HG03196 (cell line): Measurements from ENCODE around the gene SEMA4F.

Experiments used
- ATAC-seq: cut with Tn5 transposase; IDR thresholded peaks from one replicate; pipeline ENCODE4 v1.9.1; 2021; ENCODE audit not compliant: unreplicated experiment

SEMA4F gene

GRCh38 chr2:74706741-74707140 lies 52.7 kb downstream of the SEMA4F start:
- ATAC-seq, result no peak

- no peak for ATAC-seq
Observed at GRCh38 chr2:74707837-74708236, 53.8 kb downstream of the SEMA4F start.

GRCh38 chr2:74708296-74708695 lies 54.2 kb downstream of the SEMA4F start:
- no peak for ATAC-seq

GRCh38 chr2:74708883-74709282 lies 54.8 kb downstream of the SEMA4F start:
- ATAC-seq, result no peak

- ATAC-seq, result no peak
Observed at GRCh38 chr2:74712223-74713053, 58.4 kb downstream of the SEMA4F start.

GRCh38 chr2:74714691-74715080 lies 60.6 kb downstream of the SEMA4F start:
- ATAC-seq, result no peak

- peak; percentile 87 for ATAC-seq
Observed at GRCh38 chr2:74715081-74715791, 61.2 kb downstream of the SEMA4F start.

- ATAC-seq, result no peak
Observed at GRCh38 chr2:74715880-74716279, 61.8 kb downstream of the SEMA4F start.

GRCh38 chr2:74719066-74719465 lies 65.0 kb downstream of the SEMA4F start:
- ATAC-seq, result no peak

GRCh38 chr2:74721316-74721715 lies 67.3 kb downstream of the SEMA4F start:
- no peak for ATAC-seq

- ATAC-seq, result no peak
Observed at GRCh38 chr2:74724496-74724895, 70.4 kb downstream of the SEMA4F start.

GRCh38 chr2:74725287-74725686 lies 71.2 kb downstream of the SEMA4F start:
- ATAC-seq, result no peak

GRCh38 chr2:74728842-74729241 lies 74.8 kb downstream of the SEMA4F start:
- ATAC-seq, result no peak

GRCh38 chr2:74730530-74730929 lies 76.5 kb downstream of the SEMA4F start:
- ATAC-seq, result no peak
